ENCODE measurements around the gene RPRD1B.

GRCh38 chr20:38119446-38119845 lies 85.9 kb downstream of the RPRD1B start:
- TF ChIP-seq JUND (IDR thresholded peaks at IDR 0.05) = no peak
- TF ChIP-seq, protein P1, sequence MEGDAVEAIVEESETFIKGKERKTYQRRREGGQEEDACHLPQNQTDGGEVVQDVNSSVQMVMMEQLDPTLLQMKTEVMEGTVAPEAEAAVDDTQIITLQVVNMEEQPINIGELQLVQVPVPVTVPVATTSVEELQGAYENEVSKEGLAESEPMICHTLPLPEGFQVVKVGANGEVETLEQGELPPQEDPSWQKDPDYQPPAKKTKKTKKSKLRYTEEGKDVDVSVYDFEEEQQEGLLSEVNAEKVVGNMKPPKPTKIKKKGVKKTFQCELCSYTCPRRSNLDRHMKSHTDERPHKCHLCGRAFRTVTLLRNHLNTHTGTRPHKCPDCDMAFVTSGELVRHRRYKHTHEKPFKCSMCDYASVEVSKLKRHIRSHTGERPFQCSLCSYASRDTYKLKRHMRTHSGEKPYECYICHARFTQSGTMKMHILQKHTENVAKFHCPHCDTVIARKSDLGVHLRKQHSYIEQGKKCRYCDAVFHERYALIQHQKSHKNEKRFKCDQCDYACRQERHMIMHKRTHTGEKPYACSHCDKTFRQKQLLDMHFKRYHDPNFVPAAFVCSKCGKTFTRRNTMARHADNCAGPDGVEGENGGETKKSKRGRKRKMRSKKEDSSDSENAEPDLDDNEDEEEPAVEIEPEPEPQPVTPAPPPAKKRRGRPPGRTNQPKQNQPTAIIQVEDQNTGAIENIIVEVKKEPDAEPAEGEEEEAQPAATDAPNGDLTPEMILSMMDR (IDR thresholded peaks at IDR 0.05) = no peak
